ENCODE data around the gene SNX1. TPM values are rescaled to one million over a fixed set of nuclear protein-coding genes. Genes with fewer than 3 reads are reported as not detected.

The SNX1 gene
- total and polyA plus RNA-seq, 2 of the 8 experiments (the other 6 are each of a cell fraction or from before 2014, with no cell fraction given), result 27.9 to 59.8 TPM

DNA sequence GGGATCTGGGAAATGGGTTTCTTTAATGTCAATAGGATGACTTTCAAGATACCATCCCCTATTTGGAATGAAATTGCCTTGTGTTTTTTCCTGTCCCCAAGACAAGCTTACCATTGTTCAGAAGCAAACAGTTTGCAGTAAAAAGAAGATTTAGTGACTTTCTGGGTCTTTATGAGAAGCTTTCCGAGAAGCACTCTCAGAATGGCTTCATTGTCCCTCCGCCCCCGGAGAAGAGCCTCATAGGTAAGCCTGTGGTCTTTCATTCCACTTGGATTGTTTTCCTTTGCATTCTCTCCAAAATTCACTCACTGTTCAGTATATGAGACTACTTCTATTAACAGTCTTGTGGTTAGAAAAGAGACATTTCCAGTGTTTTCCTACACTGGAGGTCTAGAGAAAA lies 30.2 kb downstream of the SNX1 start:
- H3K56ac ChIP-seq (replicated peaks; ENCODE audit: insufficient read length, low read depth, low read length), result no peak overlapping the region
- H2BK120ac ChIP-seq (replicated peaks; ENCODE audit: low read depth, low read length), result no peak overlapping the region
- H3K4ac ChIP-seq (replicated peaks; ENCODE audit: insufficient read length, low read depth, low read length), result no peak overlapping the region
- no peak overlapping the region for H4K91ac ChIP-seq (replicated peaks; ENCODE audit: insufficient read length, low read length)
- H3K9ac ChIP-seq (replicated peaks in 1 of 4; ENCODE audit: extremely low read depth in 1 of 4, low read depth in 3 of 4, low read length in 3 of 4), result no peak overlapping the region
- no peak overlapping the region for H4K5ac ChIP-seq (ENCODE audit: insufficient read length, low read depth, low read length)
- H2BK15ac ChIP-seq (ENCODE audit: low read length), result no peak overlapping the region
- no peaks in the 10 kb centered on the region for H3K27me3 ChIP-seq (replicated peaks in 1 of 4; ENCODE audit: control insufficient read depth in 3 of 4, extremely low read depth in 1 of 4, insufficient read depth in 3 of 4, low read length in 3 of 4)
- H3K4me3 ChIP-seq (ENCODE audit: extremely low read depth in 1 of 4, insufficient read depth in 2 of 4, low read depth in 3 of 4, low read length in 4 of 4), result no peak overlapping the region
- ChIA-PET POLR2A (ENCODE audit: partially characterized antibody) (no interaction called here), CTCF (ENCODE audit: partially characterized antibody) (interaction anchor here (1.1 to 1.7 kb wide), 3 partner anchors 18 to 27 kb away, joined by 5 to 7 read pairs (median 5); no protein-coding TSS in a partner anchor)
- TF ChIP-seq, protein P1, sequence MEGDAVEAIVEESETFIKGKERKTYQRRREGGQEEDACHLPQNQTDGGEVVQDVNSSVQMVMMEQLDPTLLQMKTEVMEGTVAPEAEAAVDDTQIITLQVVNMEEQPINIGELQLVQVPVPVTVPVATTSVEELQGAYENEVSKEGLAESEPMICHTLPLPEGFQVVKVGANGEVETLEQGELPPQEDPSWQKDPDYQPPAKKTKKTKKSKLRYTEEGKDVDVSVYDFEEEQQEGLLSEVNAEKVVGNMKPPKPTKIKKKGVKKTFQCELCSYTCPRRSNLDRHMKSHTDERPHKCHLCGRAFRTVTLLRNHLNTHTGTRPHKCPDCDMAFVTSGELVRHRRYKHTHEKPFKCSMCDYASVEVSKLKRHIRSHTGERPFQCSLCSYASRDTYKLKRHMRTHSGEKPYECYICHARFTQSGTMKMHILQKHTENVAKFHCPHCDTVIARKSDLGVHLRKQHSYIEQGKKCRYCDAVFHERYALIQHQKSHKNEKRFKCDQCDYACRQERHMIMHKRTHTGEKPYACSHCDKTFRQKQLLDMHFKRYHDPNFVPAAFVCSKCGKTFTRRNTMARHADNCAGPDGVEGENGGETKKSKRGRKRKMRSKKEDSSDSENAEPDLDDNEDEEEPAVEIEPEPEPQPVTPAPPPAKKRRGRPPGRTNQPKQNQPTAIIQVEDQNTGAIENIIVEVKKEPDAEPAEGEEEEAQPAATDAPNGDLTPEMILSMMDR (IDR thresholded peaks at IDR 0.05; ENCODE audit: control extremely low read depth in 1 of 3, insufficient read depth in 1 of 3, low read depth in 1 of 3, low read length in 3 of 3), result no peak
- TF ChIP-seq HDAC2 (IDR thresholded peaks at IDR 0.05; ENCODE audit: borderline replicate concordance in 1 of 2, low read depth in 2 of 2, low read length in 2 of 2), result no peak
- no peak for TF ChIP-seq CREB1 (IDR thresholded peaks at IDR 0.05)
- TF ChIP-seq TAF7 (optimal IDR thresholded peaks at IDR 0.05; ENCODE audit: borderline replicate concordance, low read depth, low read length), result no peak
- H3K27ac ChIP-seq (ENCODE audit: low read depth, low read length), result no peak overlapping the region
- no peak overlapping the region for H2BK12ac ChIP-seq (ENCODE audit: low read depth, low read length)
- H3K79me1 ChIP-seq (ENCODE audit: low read depth, low read length), result no peaks in the 10 kb centered on the region; the same call in 1 of the 2 replicates
- no peak overlapping the region for H4K8ac ChIP-seq (ENCODE audit: extremely low read depth, insufficient read depth, low read length)
- no peak overlapping the region for H3K4me2 ChIP-seq (ENCODE audit: insufficient read depth in 1 of 2, low read depth in 2 of 2, low read length in 2 of 2)
- H2AFZ ChIP-seq (ENCODE audit: low read length), result no peak overlapping the region
- H3K4me1 ChIP-seq (replicated peaks in 1 of 4; ENCODE audit: control insufficient read depth in 3 of 4, insufficient read depth in 4 of 4, low read length in 3 of 4), result no peaks in the 10 kb centered on the region
- H3K36me3 ChIP-seq (ENCODE audit: control insufficient read depth in 2 of 4, insufficient read depth in 4 of 4, low read length in 3 of 4), result peaks cover 10 to 42% (median 31%) of the 10 kb centered on the region in 4 experiments
- no peaks in the 10 kb centered on the region for H4K20me1 ChIP-seq (replicated peaks in 1 of 2; ENCODE audit: control insufficient read depth in 1 of 2, insufficient read depth in 2 of 2, low read length in 2 of 2)
- no peaks in the 10 kb centered on the region for H3K9me3 ChIP-seq (ENCODE audit: insufficient read depth in 2 of 2, low read depth in 1 of 2, low read length in 1 of 2)
- no peaks in the 10 kb centered on the region for H3K79me2 ChIP-seq (ENCODE audit: control insufficient read depth in 1 of 2, insufficient read depth in 2 of 2, low read length in 2 of 2)
- 65% methylated on average over 3 of the region's 3 CpGs; no CpG with 5 or more reads in 1 of the 2 experiments for WGBS, 2 experiments (ENCODE audit: extremely low coverage in 1 of 2, insufficient coverage in 1 of 2, insufficient read length in 1 of 2, insufficient replicate concordance in 2 of 2, low coverage in 1 of 2, low lambda C conversion rate in 2 of 2, missing lambda C conversion rate in 1 of 2)
- FAIRE-seq (no peak), DNase-seq (ENCODE audit: low read depth in 1 of 2, low spot score in 2 of 2) (no peak)
- no peak overlapping the region for H2BK5ac ChIP-seq (ENCODE audit: low read depth, low read length)
- H3K23ac ChIP-seq (ENCODE audit: insufficient read length), result no peak overlapping the region
- H3K18ac ChIP-seq (ENCODE audit: extremely low read depth, low read length), result no peak overlapping the region
- no peak overlapping the region for H2BK20ac ChIP-seq (ENCODE audit: low read length)
- H3K14ac ChIP-seq (ENCODE audit: insufficient read length), result no peak overlapping the region
- H3K23me2 ChIP-seq (ENCODE audit: low read depth, low read length), result no peaks in the 10 kb centered on the region
- no peak overlapping the region for H2AK5ac ChIP-seq (ENCODE audit: low read depth, low read length)

Measured in H1 (cell line).